ENCODE measurements around the gene ACKR3.

DNA sequence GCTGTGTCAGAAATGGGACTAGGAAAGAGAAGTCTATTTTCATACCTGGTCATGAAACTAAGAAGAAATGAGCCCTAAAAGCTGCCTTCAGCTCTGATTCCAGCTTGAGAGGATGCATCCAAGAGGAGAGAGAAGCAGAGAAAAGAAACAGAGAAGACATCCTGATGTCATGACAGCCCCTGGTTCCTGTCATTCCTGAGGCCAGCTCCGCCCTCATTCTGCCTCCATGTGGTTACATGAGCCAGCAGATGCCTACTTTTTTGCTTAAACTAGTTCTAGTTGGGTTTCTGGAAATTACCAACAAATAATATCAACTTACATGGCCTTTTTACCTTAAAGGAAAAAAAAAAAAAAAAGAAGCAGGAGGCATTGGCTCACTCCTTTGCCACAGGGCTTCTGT lies 14.1 kb upstream of the ACKR3 start:
- TF ChIP-seq POLR2A (IDR thresholded peaks at IDR 0.05) (no peak), CTCF (IDR thresholded peaks at IDR 0.05) (no peak)

All from ovary (tissue), 3 donors.